Uterus (tissue), 2 donors: ENCODE measurements around the gene ZNF362.

Experiments used
- CTCF ChIP-seq, 4 experiments: fragments of 200-600 bp in 2 of 4; fragments of 450-650 bp in 2 of 4; sonication (generic) in 2 of 4; IDR thresholded peaks; one replicate each; pipeline ENCODE4 v1.5.1; 2016 to 2019; ENCODE audit warnings: antibody characterized with exemption in 4 of 4, mild to moderate bottlenecking in 2 of 4, moderate library complexity in 1 of 4
- POLR2A ChIP-seq, 2 donors: fragments of 450-650 bp; IDR thresholded peaks; one replicate each; pipeline ENCODE4 v1.6.1; 2016; ENCODE audit warnings: antibody characterized with exemption in 2 of 2, mild to moderate bottlenecking in 1 of 2, moderate library complexity in 1 of 2

DNA sequence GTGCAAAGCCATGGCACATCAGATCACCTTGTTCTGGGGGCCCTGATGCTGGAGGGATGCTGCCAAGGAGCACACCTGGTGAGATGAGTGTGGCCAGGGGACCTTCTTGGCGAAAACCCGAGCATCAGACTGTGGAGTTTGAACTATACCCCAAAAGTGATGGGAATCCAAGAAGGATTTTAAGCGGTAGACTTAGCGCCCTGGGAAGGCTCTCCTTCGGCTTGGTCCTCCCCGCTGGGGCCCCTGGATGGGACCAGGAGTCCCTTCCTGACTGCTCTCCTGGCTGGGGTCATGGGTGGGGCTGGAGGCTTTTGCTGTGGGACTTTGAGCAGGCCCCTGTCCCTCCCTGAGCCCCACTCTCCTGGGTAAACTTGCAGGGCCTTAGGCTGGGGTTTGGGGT, 10.5 kb downstream of the ZNF362 start:
- TF ChIP-seq CTCF (IDR thresholded peaks at IDR 0.05) (no peak), POLR2A (IDR thresholded peaks at IDR 0.05) (no peak)
